Prostate gland (tissue), 2 donors: ENCODE data around the gene MYL10.

Experiments used
- POLR2A ChIP-seq: fragments of 450-650 bp; IDR thresholded peaks from one replicate; pipeline ENCODE4 v1.6.1; 2016; ENCODE audit warnings: antibody characterized with exemption, mild to moderate bottlenecking
- TF ChIP-seq, protein P1 (sequence below), 4 experiments: fragments of 200-600 bp in 2 of 4; fragments of 450-650 bp in 2 of 4; sonication (generic) in 2 of 4; IDR thresholded peaks; 1 replicate in 3 of 4; 2 replicates in 1 of 4; pipeline ENCODE4 v1.5.1; 2016 to 2019; ENCODE audit warnings: antibody characterized with exemption in 4 of 4, mild to moderate bottlenecking in 2 of 4, moderate library complexity in 2 of 4

DNA sequence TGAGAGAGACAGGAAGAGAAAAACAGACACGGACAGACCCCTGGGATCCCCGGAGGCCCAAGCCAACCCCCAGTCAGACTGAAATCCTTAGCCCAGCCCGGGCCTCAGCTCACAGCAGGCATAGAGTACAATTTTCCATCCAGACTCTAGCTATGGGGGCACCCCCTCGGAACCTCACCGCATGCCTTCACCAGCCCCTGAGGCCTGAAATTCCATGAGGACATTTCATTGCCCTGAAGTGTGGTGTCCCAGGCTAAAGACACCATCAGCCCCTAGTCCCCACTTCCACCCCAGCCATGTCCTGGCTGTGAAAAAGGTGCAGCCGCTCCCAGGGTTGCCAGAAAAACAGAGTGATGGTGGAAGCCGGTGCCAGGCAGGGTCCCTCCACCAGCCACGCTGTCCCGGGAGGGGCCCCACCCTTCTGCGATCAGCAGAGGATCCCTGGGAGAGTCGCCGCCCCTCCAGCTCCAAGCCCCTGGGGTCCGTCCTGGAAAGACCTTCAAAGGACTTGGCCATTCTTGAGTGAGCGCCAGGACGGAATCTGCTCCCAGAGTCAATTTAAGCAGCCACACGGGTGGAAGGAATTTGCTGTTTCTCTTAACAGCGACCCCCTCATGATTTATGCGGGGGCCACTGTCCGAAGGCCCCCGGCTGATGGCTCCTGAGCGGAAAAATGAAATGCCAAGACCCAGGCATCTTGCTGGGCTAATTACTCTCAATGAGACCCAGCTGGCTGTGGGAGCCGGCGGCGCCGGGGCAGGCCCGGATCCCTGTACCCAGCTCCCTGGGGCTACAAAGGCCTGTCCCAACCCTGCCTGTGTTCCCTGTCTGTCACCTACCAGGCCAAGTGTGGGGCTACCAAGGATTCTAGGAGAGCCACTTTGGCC lies 23.2 kb downstream of the MYL10 start:
- no peak for TF ChIP-seq POLR2A
- TF ChIP-seq, protein P1, sequence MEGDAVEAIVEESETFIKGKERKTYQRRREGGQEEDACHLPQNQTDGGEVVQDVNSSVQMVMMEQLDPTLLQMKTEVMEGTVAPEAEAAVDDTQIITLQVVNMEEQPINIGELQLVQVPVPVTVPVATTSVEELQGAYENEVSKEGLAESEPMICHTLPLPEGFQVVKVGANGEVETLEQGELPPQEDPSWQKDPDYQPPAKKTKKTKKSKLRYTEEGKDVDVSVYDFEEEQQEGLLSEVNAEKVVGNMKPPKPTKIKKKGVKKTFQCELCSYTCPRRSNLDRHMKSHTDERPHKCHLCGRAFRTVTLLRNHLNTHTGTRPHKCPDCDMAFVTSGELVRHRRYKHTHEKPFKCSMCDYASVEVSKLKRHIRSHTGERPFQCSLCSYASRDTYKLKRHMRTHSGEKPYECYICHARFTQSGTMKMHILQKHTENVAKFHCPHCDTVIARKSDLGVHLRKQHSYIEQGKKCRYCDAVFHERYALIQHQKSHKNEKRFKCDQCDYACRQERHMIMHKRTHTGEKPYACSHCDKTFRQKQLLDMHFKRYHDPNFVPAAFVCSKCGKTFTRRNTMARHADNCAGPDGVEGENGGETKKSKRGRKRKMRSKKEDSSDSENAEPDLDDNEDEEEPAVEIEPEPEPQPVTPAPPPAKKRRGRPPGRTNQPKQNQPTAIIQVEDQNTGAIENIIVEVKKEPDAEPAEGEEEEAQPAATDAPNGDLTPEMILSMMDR (IDR thresholded peaks at IDR 0.05): no peak
